Measurements from ENCODE around the gene COG7.

The COG7 gene

DNA sequence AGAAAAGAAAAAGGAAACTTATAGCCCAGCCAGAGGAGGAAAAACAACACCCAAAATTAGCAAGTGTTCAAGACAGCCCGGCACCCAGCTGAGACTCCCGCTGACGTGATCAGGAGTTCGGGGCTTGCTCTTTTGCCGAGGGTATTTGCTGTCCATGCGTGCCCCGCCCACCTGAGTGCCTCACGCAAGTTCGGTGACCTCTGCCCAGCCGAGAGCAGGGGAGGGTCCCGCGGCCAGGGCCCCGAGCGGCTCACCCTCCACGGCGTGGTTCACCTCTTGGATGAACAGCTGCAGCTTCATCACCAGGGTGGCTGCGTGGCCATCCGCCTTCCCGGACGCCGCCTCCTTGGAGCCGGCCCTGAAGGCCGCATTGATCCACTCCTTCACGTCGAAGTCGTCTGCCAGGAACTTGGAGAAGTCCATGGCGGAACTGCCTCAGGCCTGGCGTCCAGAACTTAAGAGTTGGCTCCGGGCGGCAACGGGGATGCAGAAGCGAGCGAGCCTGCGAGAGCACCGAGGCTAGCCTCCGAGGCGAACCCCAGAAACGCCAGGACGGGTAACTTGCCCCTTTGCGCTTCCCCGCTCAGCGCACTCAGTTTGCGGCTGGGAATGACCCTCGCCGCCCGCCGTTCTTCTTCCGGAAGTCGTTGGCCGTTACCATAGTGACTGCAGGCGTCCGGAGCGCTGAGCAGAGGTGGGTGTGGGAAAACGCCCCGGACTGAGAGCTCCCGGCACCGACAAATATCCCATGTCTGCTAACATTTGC, at the start of gene COG7:
TSS of gene COG7 (minus strand) at position 618 of the 766 bp plus-strand sequence. CDS start at position 423, 195 bp downstream.
- TF ChIP-seq L3MBTL2 (conservative IDR thresholded peaks at IDR 0.05) (peak; percentile 70), HDGF (IDR thresholded peaks at IDR 0.05; ENCODE audit: borderline replicate concordance) (0 out of 2 replicates have a peak, but pooled peaks have one; percentile 32), SUZ12 (IDR thresholded peaks at IDR 0.05) (no peak)
- peak; percentile 85 for DNase-seq (ENCODE audit: extremely low spot score)
- POLR2A ChIA-PET: interaction anchor here (1.2 to 1.6 kb wide), 2 partner anchors 8 to 105 kb away, joined by 4 to 5 read pairs; partner anchors contain the start of genes EARS2 and UBFD1
- CTCF ChIA-PET: interaction anchor here (0.9 to 1.4 kb wide), 3 partner anchors 16 to 17 kb away, joined by 3 to 7 read pairs (median 4); no protein-coding TSS in a partner anchor

DNA sequence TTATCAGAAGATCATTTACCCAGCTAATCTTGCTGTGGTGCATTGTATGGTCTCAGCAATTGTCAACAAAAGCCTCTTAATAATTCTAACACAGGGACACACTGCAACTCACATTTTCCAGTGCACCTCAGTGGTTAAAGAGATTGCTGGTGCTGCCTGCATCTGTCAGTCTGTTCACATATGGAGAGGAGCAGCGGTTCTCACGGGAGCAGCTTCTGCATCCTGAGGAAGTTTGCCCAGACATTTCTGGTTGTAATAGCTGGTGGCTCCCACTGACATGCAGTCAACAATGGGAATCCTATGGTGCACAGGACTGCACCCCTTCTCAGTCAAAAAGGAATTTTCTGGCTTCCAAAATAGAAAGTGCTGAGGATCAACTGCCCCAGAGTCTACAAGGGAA, 49.5 kb upstream of the COG7 start:
- TF ChIP-seq TARDBP (IDR thresholded peaks at IDR 0.05): no peak
- TF ChIP-seq SUZ12 (IDR thresholded peaks at IDR 0.05): no peak
- no peak for TF ChIP-seq SP1 (IDR thresholded peaks at IDR 0.05)
- TF ChIP-seq, protein P1, sequence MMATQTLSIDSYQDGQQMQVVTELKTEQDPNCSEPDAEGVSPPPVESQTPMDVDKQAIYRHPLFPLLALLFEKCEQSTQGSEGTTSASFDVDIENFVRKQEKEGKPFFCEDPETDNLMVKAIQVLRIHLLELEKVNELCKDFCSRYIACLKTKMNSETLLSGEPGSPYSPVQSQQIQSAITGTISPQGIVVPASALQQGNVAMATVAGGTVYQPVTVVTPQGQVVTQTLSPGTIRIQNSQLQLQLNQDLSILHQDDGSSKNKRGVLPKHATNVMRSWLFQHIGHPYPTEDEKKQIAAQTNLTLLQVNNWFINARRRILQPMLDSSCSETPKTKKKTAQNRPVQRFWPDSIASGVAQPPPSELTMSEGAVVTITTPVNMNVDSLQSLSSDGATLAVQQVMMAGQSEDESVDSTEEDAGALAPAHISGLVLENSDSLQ (IDR thresholded peaks at IDR 0.05): no peak
- TF ChIP-seq LEF1 (IDR thresholded peaks at IDR 0.05; ENCODE audit: borderline replicate concordance): no peak
- ChIA-PET POLR2A (no interaction called here), CTCF (no interaction called here)
- no peak for DNase-seq (ENCODE audit: extremely low spot score)

DNA sequence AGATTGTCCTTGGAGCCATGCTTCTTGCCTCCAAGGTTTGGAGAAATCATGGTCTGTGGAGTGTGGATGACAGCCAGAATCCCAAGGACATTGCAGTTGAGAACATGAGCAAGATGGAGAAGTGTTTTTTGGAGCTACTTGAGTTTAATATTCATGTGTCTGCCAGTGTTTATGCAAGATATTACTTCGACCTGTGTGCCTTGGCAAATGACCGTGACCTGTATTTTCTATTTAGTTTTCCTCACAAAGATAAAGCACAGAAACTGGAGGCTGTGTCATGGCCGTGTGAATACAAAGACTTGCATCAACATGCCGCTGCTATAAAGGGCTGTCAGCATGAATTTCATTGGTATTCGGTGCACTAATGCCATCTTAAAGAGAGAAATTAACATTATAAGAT, 48.3 kb upstream of the COG7 start:
- CTCF ChIA-PET: no interaction called here
- no peak for TF ChIP-seq ZNF384 (IDR thresholded peaks at IDR 0.05)
- TF ChIP-seq NFRKB (IDR thresholded peaks at IDR 0.05): no peak
- TF ChIP-seq CTBP1 (IDR thresholded peaks at IDR 0.05; ENCODE audit: borderline replicate concordance): no peak
- no peak for TF ChIP-seq ELF4 (IDR thresholded peaks at IDR 0.05)
- TF ChIP-seq HDGF (IDR thresholded peaks at IDR 0.05; ENCODE audit: borderline replicate concordance): no peak
- TF ChIP-seq TARDBP (IDR thresholded peaks at IDR 0.05): no peak
- no peak for TF ChIP-seq L3MBTL2 (conservative IDR thresholded peaks at IDR 0.05)
- TF ChIP-seq FOXA1 (IDR thresholded peaks at IDR 0.05): no peak
- TF ChIP-seq SUZ12 (IDR thresholded peaks at IDR 0.05): no peak
- TF ChIP-seq ARNT (IDR thresholded peaks at IDR 0.05): no peak
- no peak for TF ChIP-seq SP1 (IDR thresholded peaks at IDR 0.05)
- TF ChIP-seq FOXK2 (IDR thresholded peaks at IDR 0.05): no peak
- no peak for TF ChIP-seq LEF1 (IDR thresholded peaks at IDR 0.05; ENCODE audit: borderline replicate concordance)
- TF ChIP-seq FOXM1 (IDR thresholded peaks at IDR 0.05; ENCODE audit: borderline replicate concordance): no peak
- TF ChIP-seq, protein P1 (IDR thresholded peaks at IDR 0.05): no peak
- no peak for DNase-seq (ENCODE audit: extremely low spot score)
- POLR2A ChIA-PET: no interaction called here

DNA sequence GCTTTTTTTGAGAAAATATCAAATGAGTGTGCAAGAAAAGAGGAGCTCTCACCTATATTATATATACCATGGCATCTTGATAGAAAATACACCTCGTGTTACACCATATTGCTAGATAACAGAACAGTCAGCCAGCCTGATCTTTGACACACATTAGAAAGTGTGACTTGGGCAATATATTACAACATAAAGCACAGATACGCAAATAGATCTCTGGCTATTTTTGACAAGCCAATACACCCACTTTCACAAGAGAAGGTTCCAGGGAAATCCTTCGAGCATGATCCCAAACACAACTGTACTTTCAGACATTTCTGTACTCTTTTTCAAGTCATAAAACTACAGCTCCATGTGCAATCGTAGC, 47.9 kb upstream of the COG7 start:
- TF ChIP-seq LEF1 (IDR thresholded peaks at IDR 0.05; ENCODE audit: borderline replicate concordance): no peak
- no peak for TF ChIP-seq HDGF (IDR thresholded peaks at IDR 0.05; ENCODE audit: borderline replicate concordance)
- no peak for TF ChIP-seq ARNT (IDR thresholded peaks at IDR 0.05)
- TF ChIP-seq CTBP1 (IDR thresholded peaks at IDR 0.05; ENCODE audit: borderline replicate concordance): no peak
- TF ChIP-seq FOXK2 (IDR thresholded peaks at IDR 0.05): no peak
- no peak for TF ChIP-seq BHLHE40 (IDR thresholded peaks at IDR 0.05; ENCODE audit: borderline replicate concordance)
- no peak for TF ChIP-seq ELF4 (IDR thresholded peaks at IDR 0.05)
- POLR2A ChIA-PET: no interaction called here
- CTCF ChIA-PET: no interaction called here
- no peak for DNase-seq (ENCODE audit: extremely low spot score)

DNA sequence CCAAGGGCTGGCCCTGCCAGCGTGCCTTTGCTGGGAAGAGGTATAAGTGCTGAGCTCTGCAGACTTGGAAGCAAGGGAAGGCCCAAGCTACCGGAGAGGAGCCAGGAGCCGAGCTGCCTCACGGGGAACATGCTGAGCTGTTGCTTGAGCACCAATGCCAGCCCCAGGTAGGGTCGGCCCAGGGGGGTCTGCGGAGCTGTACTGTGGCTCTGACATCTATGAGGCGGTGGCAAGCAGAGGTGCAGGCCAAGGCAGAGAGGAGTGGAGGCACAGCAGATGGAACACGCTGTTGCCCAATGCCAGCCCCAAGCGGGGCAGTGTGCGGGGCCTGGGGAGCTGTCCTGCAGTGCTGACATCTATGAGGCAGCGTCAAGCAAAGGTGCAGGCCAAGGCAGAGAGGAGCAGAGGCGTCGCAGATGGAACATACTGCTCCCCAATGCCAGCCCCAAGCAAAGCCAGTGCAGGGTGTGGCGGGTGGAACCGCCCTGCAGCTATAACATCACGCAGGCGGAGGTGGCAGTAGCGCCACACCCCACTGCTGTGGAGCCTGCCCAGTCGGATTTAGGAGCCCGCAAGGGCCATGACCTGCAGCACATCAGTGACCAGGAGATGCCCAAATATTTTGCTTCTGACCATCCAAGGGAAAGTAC, 47.3 kb upstream of the COG7 start:
- no peak for DNase-seq (ENCODE audit: extremely low spot score)
- TF ChIP-seq CTBP1 (IDR thresholded peaks at IDR 0.05; ENCODE audit: borderline replicate concordance): no peak
- no peak for TF ChIP-seq SUZ12 (IDR thresholded peaks at IDR 0.05)
- POLR2A ChIA-PET: no interaction called here
- CTCF ChIA-PET: no interaction called here

DNA sequence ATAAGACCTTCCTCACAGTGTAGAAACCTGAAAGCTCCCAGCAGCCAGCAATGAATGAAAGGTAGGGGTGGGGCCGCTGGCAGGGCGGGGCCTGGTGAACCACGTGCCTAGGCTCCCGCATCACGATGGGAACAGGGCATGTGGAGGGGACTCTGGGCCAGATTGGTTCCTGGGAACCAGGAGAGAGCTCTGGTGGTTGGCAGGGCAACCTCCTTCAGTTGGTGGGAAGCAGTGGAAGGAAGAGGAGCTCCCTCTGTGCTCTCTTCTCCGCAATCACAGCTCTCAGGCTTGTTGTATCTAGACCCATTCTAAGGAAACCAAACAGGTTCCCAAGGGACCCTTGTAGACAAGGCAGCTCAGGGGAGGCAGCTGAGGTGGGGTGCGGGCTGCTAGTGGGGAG, 46.8 kb upstream of the COG7 start:
- TF ChIP-seq FOXK2 (IDR thresholded peaks at IDR 0.05) (no peak), ZNF384 (IDR thresholded peaks at IDR 0.05) (no peak), L3MBTL2 (conservative IDR thresholded peaks at IDR 0.05) (no peak), TARDBP (IDR thresholded peaks at IDR 0.05) (no peak), ARNT (IDR thresholded peaks at IDR 0.05) (no peak), HDGF (IDR thresholded peaks at IDR 0.05; ENCODE audit: borderline replicate concordance) (no peak), LEF1 (IDR thresholded peaks at IDR 0.05; ENCODE audit: borderline replicate concordance) (no peak), BHLHE40 (IDR thresholded peaks at IDR 0.05; ENCODE audit: borderline replicate concordance) (no peak), ELF4 (IDR thresholded peaks at IDR 0.05) (no peak)
- TF ChIP-seq, protein P1 (IDR thresholded peaks at IDR 0.05): no peak

More for the DNA sequence above, 46.8 kb upstream of the COG7 start:
- CTCF ChIA-PET: no interaction called here
- DNase-seq (ENCODE audit: extremely low spot score): no peak
- POLR2A ChIA-PET: no interaction called here
